SK-MEL-5 (cell line): ENCODE results near the gene RFPL2. TPM values are rescaled to one million over a fixed set of nuclear protein-coding genes. Genes with fewer than 3 reads are reported as not detected.

ENCODE experiments used
- DNase-seq: peaks from one replicate; pipeline ENCODE4 v3.0.0-alpha.2; 2016; ENCODE audit warnings: low read depth, low spot score
- in situ Hi-C: cut with HindIII; loops from 2 replicates; pipeline ENCODE4 v1.10.0; 2016; ENCODE audit warnings: low sequenced_read_pairs, high pct_unique_total_duplicates, low pct_unique_long_range_greater_than_20kb
- polyA plus RNA-seq, 2 experiments: library from polyadenylated mRNA; depleted of rRNA; stranded (reverse); fragments of >200 nt; gene quantifications; 2 replicates each; pipeline ENCODE4 v1.2.3, GENCODE V29; 2015
- total RNA-seq: library from RNA; depleted of rRNA; stranded (reverse); fragments of >200 nt; shearing (Covaris generic); gene quantifications from 2 replicates; pipeline ENCODE4 v1.2.3, GENCODE V29; 2014; rRNA removed

RFPL2 gene
- 4.1 and 5.3 TPM in 2 replicates for total RNA-seq
- 6.3 and 6.9 TPM in 2 replicates for polyA plus RNA-seq (2015; cell fraction: cytosol; rRNA removed)
- 38.2 and 38.6 TPM in 2 replicates for polyA plus RNA-seq (2015; cell fraction: nucleus; rRNA removed)

DNA sequence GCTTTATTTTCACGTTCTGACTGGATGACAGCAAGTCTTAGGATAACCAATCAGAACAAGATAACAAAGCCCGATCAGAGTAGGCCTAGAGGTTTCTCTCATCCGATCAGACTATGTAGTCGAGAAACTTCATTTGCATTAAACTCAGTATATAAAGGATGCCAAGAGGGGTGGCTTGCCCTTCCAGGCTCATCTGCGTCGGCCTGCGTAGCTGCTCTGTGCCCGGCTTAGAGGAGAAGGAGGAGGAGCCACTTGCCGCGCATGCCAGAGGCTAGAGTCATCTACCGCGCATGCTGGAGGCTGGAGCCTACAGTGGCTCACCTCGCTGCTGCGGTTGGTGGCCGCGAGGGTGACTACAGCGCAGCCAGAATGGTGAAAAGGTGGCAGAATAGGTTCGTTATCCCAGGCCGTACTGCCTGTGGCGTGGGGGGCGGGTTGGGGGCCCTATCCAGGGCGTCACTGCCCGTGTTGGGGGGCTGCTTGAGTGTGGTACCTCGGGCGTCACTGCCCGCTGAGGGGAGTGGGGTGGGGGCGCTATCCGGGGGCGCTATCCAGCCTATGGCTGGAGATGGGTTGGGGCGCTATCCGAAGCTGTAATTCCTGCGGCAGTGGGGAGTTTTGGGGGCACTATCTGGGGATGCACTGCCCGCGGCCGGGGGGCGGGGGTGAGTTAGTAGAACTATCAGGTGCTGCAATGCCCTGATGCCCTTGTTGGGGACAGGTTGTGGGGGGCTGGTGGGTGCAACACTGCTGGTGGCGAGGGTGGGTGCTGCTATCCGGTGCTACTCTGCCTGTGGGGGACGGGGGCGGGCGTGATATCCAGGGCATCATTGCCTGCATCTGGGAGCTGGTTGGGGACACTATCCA lies at the start of gene RFPL2:
Gene RFPL2, minus strand, starts transcription at position 218 of the 867 bp plus-strand sequence. CDS start 2,622 bp downstream, outside the sequence.
- peak; percentile 80 for DNase-seq
- in situ Hi-C loops: no loop called here

DNA sequence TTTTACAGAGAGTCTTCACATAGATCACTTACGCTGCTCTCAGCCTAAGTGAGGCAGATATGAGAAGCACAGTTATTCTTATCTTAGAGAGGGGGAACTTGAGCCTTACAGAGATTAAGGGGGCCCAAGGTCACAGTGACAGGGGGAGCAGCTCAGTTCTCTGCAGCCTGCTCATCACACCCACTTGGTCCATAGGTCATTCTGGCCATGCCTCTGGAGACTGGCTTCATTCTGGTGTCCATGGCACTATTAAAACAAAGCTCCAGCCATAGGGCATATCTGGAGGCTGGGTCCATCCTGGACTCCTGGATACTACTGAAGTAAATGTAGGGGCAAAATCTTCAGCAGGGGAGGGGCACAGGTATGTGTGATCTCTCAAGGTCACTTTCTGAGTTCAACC lies 44.4 kb upstream of the RFPL2 start:
- in situ Hi-C loops: no loop called here
- DNase-seq: no peak

DNA sequence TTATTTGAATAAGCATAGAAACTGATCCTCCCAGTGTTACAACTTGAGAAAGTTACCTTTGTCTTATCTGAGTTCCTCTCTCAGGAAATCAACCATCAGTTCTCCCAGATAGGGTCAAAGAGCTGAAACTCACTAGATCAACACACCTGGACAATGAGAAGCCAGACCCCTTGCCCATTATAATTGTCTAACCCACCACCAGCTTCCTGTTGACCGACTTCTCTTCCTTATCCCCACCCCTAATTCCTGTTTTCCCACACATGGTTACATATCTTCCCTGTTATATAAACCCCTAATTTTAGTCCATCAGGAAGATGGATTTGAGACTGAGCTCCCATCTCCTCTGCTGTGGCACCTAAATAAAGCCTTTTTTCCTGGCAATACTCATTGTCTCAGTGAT lies 43.4 kb upstream of the RFPL2 start:
- no peak for DNase-seq
- in situ Hi-C loops: no loop called here

- DNase-seq: no peak
- in situ Hi-C loops: no loop called here
Observed at GRCh38 chr22:32246166-32246565, 41.3 kb upstream of the RFPL2 start.

DNA sequence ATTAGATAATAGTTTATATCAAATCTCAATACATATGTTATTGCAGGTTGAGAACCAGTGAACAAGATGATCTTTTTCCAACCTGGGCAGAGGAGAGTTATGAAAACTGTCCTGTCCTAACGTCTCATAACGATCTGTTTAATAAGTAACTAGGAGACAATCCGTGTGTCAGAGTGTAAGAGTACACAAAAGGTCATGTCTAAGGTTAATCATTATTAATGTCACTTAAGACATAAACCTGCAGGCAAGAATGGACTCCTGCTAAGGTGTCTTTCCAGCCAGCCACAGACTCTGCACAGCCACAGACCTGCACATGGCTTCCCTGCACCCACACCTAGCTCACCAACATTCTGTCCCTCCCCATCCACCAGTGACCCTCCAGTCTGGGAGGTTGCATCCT lies 40.2 kb upstream of the RFPL2 start:
- in situ Hi-C loops: no loop called here
- DNase-seq: no peak

DNA sequence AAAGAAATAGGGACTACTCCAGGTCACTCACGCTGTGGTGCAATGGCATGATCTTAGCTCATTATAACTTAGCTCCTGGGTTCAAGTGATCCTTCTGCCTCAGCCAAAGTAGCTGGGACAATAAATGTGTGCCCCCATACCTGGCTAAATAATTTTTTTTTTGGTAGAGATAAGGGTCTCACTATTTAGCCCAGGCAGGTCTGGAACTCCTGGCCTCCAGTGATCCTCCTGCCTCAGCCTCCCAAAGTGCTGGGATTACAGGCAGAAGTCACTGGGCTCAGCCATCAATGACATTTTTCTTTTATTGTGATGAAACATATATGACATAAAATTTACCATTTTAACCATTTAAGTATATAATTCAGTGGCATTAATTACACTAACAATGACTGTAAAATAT lies 39.7 kb upstream of the RFPL2 start:
- DNase-seq: no peak
- in situ Hi-C loops: no loop called here

DNA sequence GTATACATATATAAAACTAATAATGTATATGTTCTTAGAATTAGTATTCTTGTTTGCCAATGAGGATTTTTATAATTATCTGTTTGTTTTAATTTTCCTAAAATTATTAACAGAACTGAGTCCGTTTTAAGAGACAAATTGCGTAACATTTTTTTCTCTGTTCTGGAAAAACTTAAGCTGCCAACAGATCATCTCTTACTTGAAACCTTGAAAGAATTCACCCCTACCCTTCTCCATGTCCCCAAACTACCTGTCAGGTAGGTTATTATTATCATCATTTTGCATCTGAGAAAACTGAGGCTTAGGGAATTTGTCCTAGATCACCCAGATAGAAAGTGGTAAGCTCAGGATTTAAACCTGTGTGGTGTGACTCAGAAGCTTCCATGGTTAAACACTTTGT lies 35.6 kb upstream of the RFPL2 start:
- in situ Hi-C loops: no loop called here
- DNase-seq: no peak

DNA sequence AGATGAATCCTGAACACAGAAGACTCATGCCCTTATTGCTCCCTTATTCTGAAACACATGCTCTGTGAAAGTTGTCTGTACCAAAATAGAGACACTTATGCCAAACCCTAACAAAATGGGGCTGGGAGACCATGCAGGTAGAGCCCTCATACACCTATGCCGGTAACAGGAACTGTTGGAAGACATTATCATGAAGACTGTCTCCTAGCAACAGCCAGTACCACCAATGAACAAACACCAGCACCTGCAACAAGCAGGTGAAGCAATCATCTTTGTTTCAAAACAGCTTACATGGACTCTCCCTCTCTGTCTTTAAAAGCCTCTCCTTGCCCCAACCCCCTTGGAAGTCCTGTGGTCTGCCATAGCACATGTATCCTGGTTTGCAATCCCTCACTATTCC lies 33.0 kb upstream of the RFPL2 start:
- in situ Hi-C loops: no loop called here
- no peak for DNase-seq

GRCh38 chr22:32236970-32237369 lies 32.1 kb upstream of the RFPL2 start:
- in situ Hi-C loops: no loop called here
- DNase-seq: peak; percentile 93

DNA sequence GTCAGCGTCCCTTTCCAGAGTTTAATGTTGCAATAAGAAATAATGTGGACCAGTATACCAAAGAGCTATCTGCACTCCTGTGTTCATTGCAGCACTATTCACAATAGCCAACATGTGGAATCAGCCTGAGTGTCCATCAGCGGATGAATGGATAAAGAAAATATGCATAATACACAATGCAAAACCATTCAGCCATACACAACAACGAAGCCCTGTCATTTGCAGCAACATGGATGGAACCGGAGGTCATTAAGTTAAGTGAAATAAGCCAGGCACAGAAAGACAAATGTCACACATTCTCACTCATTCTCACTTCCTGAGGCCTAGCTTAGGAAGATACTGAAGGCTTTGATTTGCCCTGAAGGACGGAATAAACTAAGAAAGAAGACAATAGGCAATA lies 28.2 kb upstream of the RFPL2 start:
- peak; percentile 92 for DNase-seq
- in situ Hi-C loops: no loop called here

GRCh38 chr22:32232191-32232830 lies 27.4 kb upstream of the RFPL2 start:
- in situ Hi-C loops: no loop called here
- no peak for DNase-seq

- in situ Hi-C loops: no loop called here
- peak; percentile 100 for DNase-seq
Observed at GRCh38 chr22:32226326-32227104, 21.6 kb upstream of the RFPL2 start.

DNA sequence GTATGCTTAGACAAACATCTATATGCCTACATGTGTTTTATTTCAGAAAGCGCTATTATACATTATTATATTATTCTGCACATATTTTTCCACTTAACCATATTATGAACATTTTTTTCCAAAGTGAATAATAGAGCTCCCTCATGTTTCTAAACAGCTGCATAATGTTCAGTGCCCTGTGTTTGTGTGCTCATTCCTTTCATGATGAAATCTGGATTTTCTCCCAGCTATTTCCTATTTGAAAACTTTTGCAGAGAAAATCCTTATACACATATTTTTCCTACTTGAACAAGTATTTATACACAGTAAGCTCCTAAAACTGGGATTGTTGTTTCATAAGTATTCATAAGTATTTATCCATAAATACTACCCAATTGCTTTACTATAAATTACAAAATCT lies 18.1 kb upstream of the RFPL2 start:
- no peak for DNase-seq
- in situ Hi-C loops: no loop called here

GRCh38 chr22:32219026-32219425 lies 14.2 kb upstream of the RFPL2 start:
- peak; percentile 74 for DNase-seq
- in situ Hi-C loops: no loop called here

DNA sequence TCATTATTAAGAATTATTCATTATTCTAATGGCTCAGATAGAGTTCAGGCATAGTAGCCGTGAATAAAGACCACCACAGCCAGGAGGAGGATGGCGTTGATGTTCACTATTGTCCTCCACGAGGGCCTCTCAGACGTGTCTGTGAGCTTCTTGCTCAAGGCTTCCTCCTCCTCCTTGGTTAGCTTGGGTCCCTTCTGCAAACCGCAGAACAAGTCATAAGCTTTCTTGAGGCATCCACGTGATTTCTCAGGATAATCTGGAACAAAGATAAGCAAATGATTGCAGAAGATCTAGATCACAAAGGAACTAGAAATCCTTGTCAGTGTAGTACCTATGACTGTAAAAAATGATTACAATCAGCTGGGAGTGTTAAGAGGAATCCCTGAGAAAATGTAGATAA lies 13.6 kb upstream of the RFPL2 start:
- in situ Hi-C loops: no loop called here
- peak; percentile 96 for DNase-seq

DNA sequence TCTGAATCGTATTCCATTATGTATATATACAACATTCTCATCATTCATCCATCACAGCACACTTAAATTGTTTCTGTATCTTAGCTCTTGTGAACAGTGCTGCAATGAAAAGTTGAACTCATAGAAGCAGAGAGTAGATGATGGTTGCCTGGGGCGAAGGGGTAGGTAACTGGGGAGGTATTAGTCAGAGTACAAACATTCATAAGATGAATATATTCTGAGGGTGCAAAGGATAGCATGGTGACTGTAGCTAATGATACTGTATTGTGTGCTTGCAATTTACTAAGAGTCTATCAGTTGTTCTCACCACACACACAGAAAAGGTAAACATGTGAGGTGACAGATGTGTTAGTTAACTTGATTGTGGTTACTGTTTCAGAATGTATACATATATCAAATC lies 12.6 kb upstream of the RFPL2 start:
- in situ Hi-C loops: no loop called here
- DNase-seq: no peak

GRCh38 chr22:32216911-32217310 lies 12.0 kb upstream of the RFPL2 start:
- in situ Hi-C loops: no loop called here
- DNase-seq: no peak

DNA sequence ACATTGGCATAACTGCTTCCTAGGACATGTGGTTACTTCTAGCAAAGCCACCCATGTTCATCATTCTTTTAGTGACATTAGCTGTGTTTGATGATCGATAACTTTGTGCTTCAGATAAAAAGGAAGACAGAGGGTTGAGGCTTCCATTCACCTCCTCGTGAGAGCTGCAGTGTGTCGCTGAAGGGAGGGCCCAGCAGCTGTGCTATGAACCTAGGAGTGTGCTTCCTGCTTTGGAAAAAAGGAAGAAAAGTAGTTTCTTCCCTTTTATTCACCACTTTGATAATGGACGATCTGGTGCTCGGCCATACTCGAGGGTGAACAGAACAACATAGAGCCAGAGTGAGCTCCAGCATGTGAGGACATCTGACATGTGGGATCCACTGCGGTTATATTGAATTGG lies 6.1 kb upstream of the RFPL2 start:
- in situ Hi-C loops: no loop called here
- DNase-seq: no peak
